Subcutaneous abdominal adipose tissue (tissue), 5 donors: Measurements from ENCODE around the gene BPIFA3.

Experiments
- H3K27ac ChIP-seq: one replicate; pipeline ENCODE4 v1.7.0; 2013; ENCODE audit warnings: low read depth, mild to moderate bottlenecking, inconsistent platforms, low read length, moderate library complexity
- H3K27me3 ChIP-seq, 5 donors: one replicate each; pipeline ENCODE4 v1.7.0; 2013; ENCODE audit warnings: low read length in 5 of 5, inconsistent platforms in 1 of 5; ENCODE audit not compliant: control insufficient read depth in 5 of 5, insufficient read depth in 4 of 5
- H3K36me3 ChIP-seq, 5 donors: one replicate each; pipeline ENCODE4 v1.7.0; 2013; ENCODE audit warnings: low read length in 5 of 5; ENCODE audit not compliant: control insufficient read depth in 5 of 5, insufficient read depth in 5 of 5
- H3K4me1 ChIP-seq, 5 donors: one replicate each; pipeline ENCODE4 v1.7.0; 2013; ENCODE audit warnings: low read length in 5 of 5, mild to moderate bottlenecking in 3 of 5, moderate library complexity in 1 of 5; ENCODE audit not compliant: control insufficient read depth in 5 of 5, insufficient read depth in 5 of 5
- H3K4me3 ChIP-seq, 5 donors: one replicate each; pipeline ENCODE4 v1.7.0; 2013; ENCODE audit warnings: low read length in 5 of 5, low read depth in 1 of 5
- H3K9ac ChIP-seq, 5 donors: one replicate each; pipeline ENCODE4 v1.7.0; 2013; ENCODE audit warnings: low read length in 5 of 5, mild to moderate bottlenecking in 4 of 5, moderate library complexity in 3 of 5
- H3K9me3 ChIP-seq, 5 donors: one replicate each; pipeline ENCODE4 v1.7.0; 2013; ENCODE audit warnings: low read length in 5 of 5; ENCODE audit not compliant: control insufficient read depth in 5 of 5
- donor health status: healthy.
- donor health status: healthy.
- donor health status: healthy.
- donor health status: healthy.
- donor health status: healthy.

The BPIFA3 gene

GRCh38 chr20:33252460-33252859, 35.3 kb downstream of the BPIFA3 start:
- Histone ChIP-seq H3K4me3 (no peak overlapping the region), H3K27me3 (no peaks in the 10 kb centered on the region), H3K27ac (no peak overlapping the region), H3K9ac (no peak overlapping the region), H3K4me1 (no peaks in the 10 kb centered on the region), H3K9me3 (peaks cover 0 to 2% (median 0%) of the 10 kb centered on the region in 5 donors), H3K36me3 (no peaks in the 10 kb centered on the region)

GRCh38 chr20:33255005-33255404, 37.9 kb downstream of the BPIFA3 start:
- H3K4me1 ChIP-seq: no peaks in the 10 kb centered on the region
- no peaks in the 10 kb centered on the region for H3K36me3 ChIP-seq
- no peak overlapping the region for H3K9ac ChIP-seq
- no peak overlapping the region for H3K27ac ChIP-seq
- H3K9me3 ChIP-seq: peaks cover 0 to 2% (median 0%) of the 10 kb centered on the region in 5 donors
- H3K4me3 ChIP-seq: no peak overlapping the region
- peaks cover 0 to 3% (median 0%) of the 10 kb centered on the region in 5 donors for H3K27me3 ChIP-seq

- Histone ChIP-seq H3K27ac (no peak overlapping the region), H3K27me3 (peaks cover 0 to 3% (median 0%) of the 10 kb centered on the region in 5 donors), H3K4me3 (no peak overlapping the region), H3K36me3 (no peaks in the 10 kb centered on the region), H3K4me1 (peaks cover 0 to 4% (median 0%) of the 10 kb centered on the region in 5 donors), H3K9ac (no peak overlapping the region), H3K9me3 (peaks cover 2 to 6% (median 3%) of the 10 kb centered on the region in 5 donors)
These were observed 40.1 kb downstream of the BPIFA3 start for GRCh38 chr20:33257237-33257636.

GRCh38 chr20:33259371-33259770, 42.2 kb downstream of the BPIFA3 start:
- Histone ChIP-seq H3K9me3 (peaks cover 2 to 6% (median 3%) of the 10 kb centered on the region in 5 donors), H3K36me3 (no peaks in the 10 kb centered on the region), H3K9ac (no peak overlapping the region), H3K27ac (no peak overlapping the region), H3K27me3 (peaks cover 0 to 8% (median 3%) of the 10 kb centered on the region in 5 donors), H3K4me3 (no peak overlapping the region), H3K4me1 (peaks cover 0 to 4% (median 0%) of the 10 kb centered on the region in 5 donors)

GRCh38 chr20:33261465-33261864, 44.3 kb downstream of the BPIFA3 start:
- H3K4me1 ChIP-seq: peaks cover 0 to 4% (median 0%) of the 10 kb centered on the region in 5 donors
- H3K27ac ChIP-seq: no peak overlapping the region
- no peaks in the 10 kb centered on the region for H3K36me3 ChIP-seq
- peaks cover 0 to 6% (median 3%) of the 10 kb centered on the region in 5 donors for H3K9me3 ChIP-seq
- peaks cover 4 to 15% (median 8%) of the 10 kb centered on the region in 5 donors for H3K27me3 ChIP-seq
- no peak overlapping the region for H3K4me3 ChIP-seq
- no peak overlapping the region for H3K9ac ChIP-seq

GRCh38 chr20:33262658-33263065, 45.5 kb downstream of the BPIFA3 start:
- peaks cover 0 to 6% (median 3%) of the 10 kb centered on the region in 5 donors for H3K9me3 ChIP-seq
- H3K4me3 ChIP-seq: no peak overlapping the region
- H3K36me3 ChIP-seq: no peaks in the 10 kb centered on the region
- no peak overlapping the region for H3K9ac ChIP-seq
- H3K4me1 ChIP-seq: peaks cover 0 to 4% (median 0%) of the 10 kb centered on the region in 5 donors
- H3K27ac ChIP-seq: no peak overlapping the region
- H3K27me3 ChIP-seq: peaks cover 6 to 19% (median 11%) of the 10 kb centered on the region in 5 donors

GRCh38 chr20:33263784-33264183, 46.6 kb downstream of the BPIFA3 start:
- H3K4me3 ChIP-seq: no peak overlapping the region
- no peak overlapping the region for H3K9ac ChIP-seq
- H3K4me1 ChIP-seq: peaks cover 0 to 4% (median 0%) of the 10 kb centered on the region in 5 donors

GRCh38 chr20:33267701-33268100, 50.5 kb downstream of the BPIFA3 start:
- H3K27ac ChIP-seq: no peak overlapping the region
- no peaks in the 10 kb centered on the region for H3K36me3 ChIP-seq
- no peaks in the 10 kb centered on the region for H3K4me1 ChIP-seq
- no peaks in the 10 kb centered on the region for H3K9me3 ChIP-seq
- no peak overlapping the region for H3K4me3 ChIP-seq
- peaks cover 12 to 28% (median 15%) of the 10 kb centered on the region in 5 donors for H3K27me3 ChIP-seq
- no peak overlapping the region for H3K9ac ChIP-seq

More at GRCh38 chr20:33263784-33264183, 46.6 kb downstream of the BPIFA3 start:
- Histone ChIP-seq H3K36me3 (no peaks in the 10 kb centered on the region), H3K9me3 (peaks cover 0 to 6% (median 3%) of the 10 kb centered on the region in 5 donors), H3K27ac (no peak overlapping the region), H3K27me3 (peaks cover 11 to 25% (median 13%) of the 10 kb centered on the region in 5 donors)

GRCh38 chr20:33272155-33272873, 55.2 kb downstream of the BPIFA3 start:
- Histone ChIP-seq H3K27me3 (peaks cover 7 to 14% (median 12%) of the 10 kb centered on the region in 5 donors), H3K9me3 (no peaks in the 10 kb centered on the region), H3K4me3 (no peak overlapping the region), H3K9ac (no peak overlapping the region), H3K27ac (no peak overlapping the region), H3K4me1 (no peaks in the 10 kb centered on the region), H3K36me3 (no peaks in the 10 kb centered on the region)

GRCh38 chr20:33273117-33273851, 56.1 kb downstream of the BPIFA3 start:
- Histone ChIP-seq H3K36me3 (no peaks in the 10 kb centered on the region), H3K4me1 (peaks cover 0 to 7% (median 4%) of the 10 kb centered on the region in 5 donors), H3K27ac (no peak overlapping the region), H3K9me3 (no peaks in the 10 kb centered on the region), H3K4me3 (no peak overlapping the region), H3K27me3 (peaks cover 5 to 14% (median 9%) of the 10 kb centered on the region in 5 donors), H3K9ac (no peak overlapping the region)
